Measurements from ENCODE around the gene RERE. TPM values are rescaled to one million over a fixed set of nuclear protein-coding genes. Genes with fewer than 3 reads are reported as not detected.

RERE gene
- total RNA-seq (2014; rRNA removed; shearing (Covaris generic); ENCODE audit: low replicate concordance) = 55.2 and 79.9 TPM in 2 replicates

DNA sequence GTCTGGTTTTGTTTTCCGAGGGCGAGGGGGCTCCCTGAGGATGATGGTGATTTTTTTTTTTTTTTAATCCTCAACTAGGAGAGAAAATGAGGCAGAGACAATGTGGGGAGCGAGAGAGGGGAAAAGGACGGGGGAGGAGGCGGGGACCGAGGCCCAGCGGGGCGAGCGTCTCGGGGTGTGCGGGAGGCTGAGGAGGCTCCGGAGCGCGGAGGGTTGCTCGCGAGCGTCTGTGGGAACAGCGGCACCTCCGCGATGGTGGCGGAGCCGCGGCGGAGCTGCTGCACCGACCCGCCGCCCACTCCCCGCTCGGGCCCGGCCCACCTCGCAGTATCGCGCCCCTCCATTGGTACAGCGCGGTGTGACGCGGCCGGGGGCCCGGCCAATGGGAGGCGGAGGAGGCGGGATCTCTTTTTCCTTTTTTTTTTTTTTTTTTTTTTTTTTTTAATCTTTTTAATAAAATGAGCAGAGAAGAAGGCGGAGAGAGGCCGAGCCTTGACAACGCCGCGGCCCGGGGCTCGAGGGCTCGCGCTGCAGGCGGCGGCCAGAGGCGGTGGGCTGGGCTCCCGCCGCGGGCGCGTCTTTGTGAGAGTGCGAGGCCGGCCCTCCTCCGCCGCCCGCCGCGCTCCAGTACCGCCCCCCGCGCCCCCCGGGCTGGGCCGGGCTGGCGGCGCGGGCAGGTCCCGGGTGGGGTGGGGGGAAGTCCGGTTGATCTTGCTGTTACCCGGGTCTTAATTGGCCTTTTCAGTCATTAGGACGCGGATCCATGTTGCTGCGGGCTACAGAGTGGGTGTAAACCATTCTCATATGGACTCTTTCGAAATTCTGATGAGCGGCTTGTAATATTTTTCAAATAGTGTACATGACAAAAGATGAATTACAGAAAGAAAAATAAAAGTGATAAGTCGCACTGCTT is at the start of gene RERE:
TSS of gene RERE (minus strand) at position 229 of the 913 bp plus-strand sequence.
- Histone ChIP-seq H4K20me1 (ENCODE audit: insufficient read depth, low read depth, low read length) (peaks cover 18% of the 10 kb centered on the region; the same call in 1 of the 2 replicates), H3K27me3 (ENCODE audit: low read length) (no peaks in the 10 kb centered on the region), H3K27ac (ENCODE audit: low read length) (peak within 1 kb of the TSS; percentile 50; the same call in 1 of the 2 replicates), H3K9me3 (ENCODE audit: low read length) (no peaks in the 10 kb centered on the region), H3K4me1 (ENCODE audit: low read length) (peaks cover 32% of the 10 kb centered on the region), H3K9me2 (replicated peaks; ENCODE audit: insufficient read depth, low read length) (no peaks in the 10 kb centered on the region), H3K4me3 (ENCODE audit: low read length) (peak within 1 kb of the TSS; percentile 96), H3K79me2 (ENCODE audit: low read length) (no peaks in the 10 kb centered on the region), H3K36me3 (ENCODE audit: insufficient read depth, low read length) (no peaks in the 10 kb centered on the region), H2AFZ (ENCODE audit: low read length) (peak within 1 kb of the TSS; percentile 97), H3K4me2 (ENCODE audit: low read depth, low read length, poor library complexity, severe bottlenecking) (peak within 1 kb of the TSS; percentile 93), H3K9ac (ENCODE audit: low read length) (peak within 1 kb of the TSS; percentile 96)
- peak; percentile 98 for DNase-seq

GRCh38 chr1:8866792-8867415 is 49.5 kb upstream of the RERE start:
- no peak overlapping the region for H3K4me2 ChIP-seq (ENCODE audit: low read depth, low read length, poor library complexity, severe bottlenecking)
- peaks cover 78% of the 10 kb centered on the region for H4K20me1 ChIP-seq (ENCODE audit: insufficient read depth, low read depth, low read length)
- H2AFZ ChIP-seq (ENCODE audit: low read length) = no peak overlapping the region
- H3K79me2 ChIP-seq (ENCODE audit: low read length) = no peaks in the 10 kb centered on the region; the same call in 1 of the 2 replicates
- no peak for DNase-seq
- H3K9me2 ChIP-seq (replicated peaks; ENCODE audit: insufficient read depth, low read length) = no peaks in the 10 kb centered on the region
- H3K4me1 ChIP-seq (ENCODE audit: low read length) = no peaks in the 10 kb centered on the region
- H3K27ac ChIP-seq (ENCODE audit: low read length) = no peak overlapping the region
- H3K27me3 ChIP-seq (ENCODE audit: low read length) = no peaks in the 10 kb centered on the region
- H3K9me3 ChIP-seq (ENCODE audit: low read length) = no peaks in the 10 kb centered on the region
- H3K9ac ChIP-seq (ENCODE audit: low read length) = no peak overlapping the region
- no peak overlapping the region for H3K4me3 ChIP-seq (ENCODE audit: low read length)
- peaks cover 87% of the 10 kb centered on the region for H3K36me3 ChIP-seq (ENCODE audit: insufficient read depth, low read length)

GRCh38 chr1:8866173-8866791 is 48.8 kb upstream of the RERE start:
- peaks cover 77% of the 10 kb centered on the region for H4K20me1 ChIP-seq (ENCODE audit: insufficient read depth, low read depth, low read length)

DNA sequence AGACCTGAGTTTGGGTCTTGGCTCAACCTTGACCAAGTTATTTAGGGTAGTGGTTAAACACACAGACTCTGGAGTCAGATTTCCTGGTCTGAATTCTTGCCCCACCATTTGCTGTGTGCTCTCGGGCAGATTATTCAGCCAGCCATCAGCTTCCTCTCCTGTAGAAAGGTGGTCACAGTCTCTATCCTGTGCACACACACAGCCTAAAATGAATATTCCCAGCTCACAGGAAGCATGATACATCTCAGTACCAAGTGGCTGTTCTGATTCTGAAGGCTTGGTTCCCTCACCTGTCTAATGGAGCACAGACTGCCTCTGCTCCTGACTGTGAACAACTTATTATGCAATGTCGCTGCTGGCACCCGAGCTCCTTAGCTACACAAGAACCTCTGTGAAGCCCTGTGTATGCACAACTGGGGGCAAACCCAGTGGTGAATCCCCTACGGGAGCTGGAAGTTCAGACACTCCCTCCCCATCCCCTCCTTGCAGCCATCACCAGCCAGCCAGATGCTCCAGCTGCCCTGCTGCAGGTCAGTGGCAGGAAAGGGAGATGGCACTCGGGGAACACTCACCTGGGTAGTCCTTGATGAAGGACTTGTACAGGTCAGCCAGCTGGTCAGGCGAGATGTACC is 47.4 kb upstream of the RERE start:
- Histone ChIP-seq H3K27me3 (ENCODE audit: low read length) (no peaks in the 10 kb centered on the region), H3K36me3 (ENCODE audit: insufficient read depth, low read length) (peaks cover 84% of the 10 kb centered on the region), H3K4me1 (ENCODE audit: low read length) (no peaks in the 10 kb centered on the region), H3K9ac (ENCODE audit: low read length) (no peak overlapping the region), H3K4me2 (ENCODE audit: low read depth, low read length, poor library complexity, severe bottlenecking) (no peak overlapping the region), H3K27ac (ENCODE audit: low read length) (no peak overlapping the region), H2AFZ (ENCODE audit: low read length) (no peak overlapping the region), H3K79me2 (ENCODE audit: low read length) (no peaks in the 10 kb centered on the region), H3K9me2 (replicated peaks; ENCODE audit: insufficient read depth, low read length) (no peaks in the 10 kb centered on the region), H3K9me3 (ENCODE audit: low read length) (no peaks in the 10 kb centered on the region), H4K20me1 (ENCODE audit: insufficient read depth, low read depth, low read length) (peaks cover 76% of the 10 kb centered on the region), H3K4me3 (ENCODE audit: low read length) (no peak overlapping the region)
- peak; percentile 37 for DNase-seq

More at GRCh38 chr1:8866173-8866791, 48.8 kb upstream of the RERE start:
- no peak overlapping the region for H3K27ac ChIP-seq (ENCODE audit: low read length)
- no peak overlapping the region for H2AFZ ChIP-seq (ENCODE audit: low read length)
- H3K9me2 ChIP-seq (replicated peaks; ENCODE audit: insufficient read depth, low read length) = no peaks in the 10 kb centered on the region
- H3K4me3 ChIP-seq (ENCODE audit: low read length) = no peak overlapping the region
- no peaks in the 10 kb centered on the region for H3K9me3 ChIP-seq (ENCODE audit: low read length)
- H3K4me1 ChIP-seq (ENCODE audit: low read length) = no peaks in the 10 kb centered on the region
- H3K4me2 ChIP-seq (ENCODE audit: low read depth, low read length, poor library complexity, severe bottlenecking) = no peak overlapping the region
- no peak for DNase-seq
- H3K9ac ChIP-seq (ENCODE audit: low read length) = no peak overlapping the region
- H3K27me3 ChIP-seq (ENCODE audit: low read length) = no peaks in the 10 kb centered on the region
- no peaks in the 10 kb centered on the region for H3K79me2 ChIP-seq (ENCODE audit: low read length)
- H3K36me3 ChIP-seq (ENCODE audit: insufficient read depth, low read length) = peaks cover 87% of the 10 kb centered on the region

DNA sequence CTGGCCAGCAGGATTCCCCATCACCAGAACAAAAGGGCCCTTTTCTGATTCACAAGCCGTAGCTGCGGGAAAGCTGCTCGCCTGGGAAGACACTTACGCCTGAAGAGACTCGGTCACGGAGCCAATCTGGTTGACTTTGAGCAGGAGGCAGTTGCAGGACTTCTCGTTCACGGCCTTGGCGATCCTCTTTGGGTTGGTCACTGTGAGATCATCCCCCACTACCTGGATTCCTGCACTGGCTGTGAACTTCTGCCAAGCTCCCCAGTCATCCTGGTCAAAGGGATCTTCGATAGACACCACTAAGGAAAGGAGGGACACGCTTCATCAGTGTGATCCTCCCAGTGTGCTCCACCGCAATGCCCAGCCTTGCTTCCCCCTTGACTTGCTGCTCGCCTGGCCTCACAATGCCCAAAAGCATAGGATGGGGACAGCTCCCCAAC is 46.4 kb upstream of the RERE start:
- H4K20me1 ChIP-seq (ENCODE audit: insufficient read depth, low read depth, low read length) = peaks cover 80% of the 10 kb centered on the region
- no peaks in the 10 kb centered on the region for H3K79me2 ChIP-seq (ENCODE audit: low read length)
- no peaks in the 10 kb centered on the region for H3K4me1 ChIP-seq (ENCODE audit: low read length)

GRCh38 chr1:8863138-8863537 is 45.7 kb upstream of the RERE start:
- Histone ChIP-seq H2AFZ (ENCODE audit: low read length) (no peak overlapping the region), H3K4me1 (ENCODE audit: low read length) (no peaks in the 10 kb centered on the region), H4K20me1 (ENCODE audit: insufficient read depth, low read depth, low read length) (peaks cover 82% of the 10 kb centered on the region), H3K36me3 (ENCODE audit: insufficient read depth, low read length) (peaks cover 83% of the 10 kb centered on the region), H3K9ac (ENCODE audit: low read length) (no peak overlapping the region), H3K4me2 (ENCODE audit: low read depth, low read length, poor library complexity, severe bottlenecking) (no peak overlapping the region), H3K9me2 (replicated peaks; ENCODE audit: insufficient read depth, low read length) (no peaks in the 10 kb centered on the region), H3K4me3 (ENCODE audit: low read length) (no peak overlapping the region), H3K79me2 (ENCODE audit: low read length) (no peaks in the 10 kb centered on the region), H3K27me3 (ENCODE audit: low read length) (no peaks in the 10 kb centered on the region), H3K9me3 (ENCODE audit: low read length) (no peaks in the 10 kb centered on the region), H3K27ac (ENCODE audit: low read length) (no peak overlapping the region)
- DNase-seq = no peak

More for the DNA sequence above, 46.4 kb upstream of the RERE start:
- no peaks in the 10 kb centered on the region for H3K9me2 ChIP-seq (replicated peaks; ENCODE audit: insufficient read depth, low read length)
- DNase-seq = no peak
- H3K4me2 ChIP-seq (ENCODE audit: low read depth, low read length, poor library complexity, severe bottlenecking) = no peak overlapping the region
- H3K27ac ChIP-seq (ENCODE audit: low read length) = no peak overlapping the region
- H3K9me3 ChIP-seq (ENCODE audit: low read length) = no peaks in the 10 kb centered on the region
- no peak overlapping the region for H3K9ac ChIP-seq (ENCODE audit: low read length)
- no peaks in the 10 kb centered on the region for H3K27me3 ChIP-seq (ENCODE audit: low read length)
- H2AFZ ChIP-seq (ENCODE audit: low read length) = no peak overlapping the region
- peaks cover 79% of the 10 kb centered on the region for H3K36me3 ChIP-seq (ENCODE audit: insufficient read depth, low read length)
- no peak overlapping the region for H3K4me3 ChIP-seq (ENCODE audit: low read length)

DNA sequence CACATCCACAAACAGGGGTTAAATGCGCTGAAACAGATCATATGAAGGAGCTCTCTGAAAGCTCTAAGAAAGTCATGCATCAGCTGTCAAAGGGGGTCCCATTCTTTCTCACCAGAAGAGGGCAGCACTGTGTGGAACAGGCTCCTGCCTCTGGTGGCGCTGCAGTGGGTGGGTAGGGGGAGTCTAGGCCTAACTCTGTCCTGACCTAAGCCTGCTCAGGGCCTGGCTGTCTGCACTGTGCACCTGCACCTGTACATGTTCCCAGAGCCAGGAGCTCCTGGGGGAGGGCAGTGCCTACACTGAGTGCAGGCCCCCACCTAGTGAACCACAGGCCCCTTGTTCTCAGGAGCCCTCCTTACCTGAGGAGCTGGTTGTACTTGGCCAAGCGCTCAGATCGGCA is 45.1 kb upstream of the RERE start:
- Histone ChIP-seq H4K20me1 (ENCODE audit: insufficient read depth, low read depth, low read length) (peaks cover 78% of the 10 kb centered on the region), H3K79me2 (ENCODE audit: low read length) (no peaks in the 10 kb centered on the region)
- DNase-seq = peak; percentile 67

More for the DNA sequence above, 45.1 kb upstream of the RERE start:
- no peak overlapping the region for H2AFZ ChIP-seq (ENCODE audit: low read length)
- H3K4me2 ChIP-seq (ENCODE audit: low read depth, low read length, poor library complexity, severe bottlenecking) = no peak overlapping the region
- no peak overlapping the region for H3K9ac ChIP-seq (ENCODE audit: low read length)
- H3K9me2 ChIP-seq (replicated peaks; ENCODE audit: insufficient read depth, low read length) = no peaks in the 10 kb centered on the region
- H3K27me3 ChIP-seq (ENCODE audit: low read length) = no peaks in the 10 kb centered on the region
- no peak overlapping the region for H3K4me3 ChIP-seq (ENCODE audit: low read length)
- H3K27ac ChIP-seq (ENCODE audit: low read length) = no peak overlapping the region
- H3K4me1 ChIP-seq (ENCODE audit: low read length) = no peaks in the 10 kb centered on the region
- H3K9me3 ChIP-seq (ENCODE audit: low read length) = no peaks in the 10 kb centered on the region
- peaks cover 79% of the 10 kb centered on the region for H3K36me3 ChIP-seq (ENCODE audit: insufficient read depth, low read length)

Measured in Karpas-422 (cell line).